HEK293 (cell line): Measurements from ENCODE around the gene TEAD3.
"Not testable (repeated sequence)": the region's sequence is repeated elsewhere in the genome, so short reads cannot be mapped to it uniquely, and the experiment has no call there.

ENCODE experiments used
- CTCF ChIA-PET: fragments of 350-600 bp; formaldehyde crosslinking; extraction: SDS; loops from one replicate; lab custom pipeline; 2021; ENCODE audit warnings: antibody characterized with exemption; lab: Yijun Ruan, JAX
- POLR2A ChIA-PET: fragments of 300-600 bp; formaldehyde crosslinking; extraction: SDS; loops from one replicate; lab custom pipeline; 2020; ENCODE audit warnings: antibody characterized with exemption, inconsistent platforms; lab: Yijun Ruan, JAX
- H3K27ac ChIP-seq: fragments of 200-500 bp; sonication (Bioruptor generic); 2 replicates; pipeline ENCODE4 v1.5.1; 2014; ENCODE audit warnings: low read depth, low read length, control low read depth, inconsistent platforms; ENCODE audit errors: extremely low read depth
- H3K36me3 ChIP-seq, 2 experiments: fragments of 200-500 bp in 1 of 2; sonication (Bioruptor generic) in 1 of 2; 1 replicate in 1 of 2; 2 replicates in 1 of 2; pipeline ENCODE4 v1.5.1; 2014 to 2017; ENCODE audit warnings: inconsistent platforms in 2 of 2, low read length in 2 of 2; ENCODE audit not compliant: control insufficient read depth in 2 of 2, insufficient read depth in 1 of 2
- H3K4me1 ChIP-seq: fragments of 200-500 bp; sonication (Bioruptor generic); 2 replicates; pipeline ENCODE4 v1.5.1; 2014; ENCODE audit warnings: mild to moderate bottlenecking, low read length, inconsistent platforms; ENCODE audit not compliant: control insufficient read depth, insufficient read depth
- H3K4me3 ChIP-seq: 2 replicates; pipeline ENCODE4 v1.5.1; 2011; ENCODE audit warnings: low read depth, mild to moderate bottlenecking, control low read depth, low read length, moderate library complexity
- H3K9me3 ChIP-seq: fragments of 200-500 bp; sonication (Bioruptor generic); 2 replicates; pipeline ENCODE4 v1.5.1; 2014; ENCODE audit warnings: low read depth, low read length, inconsistent platforms; ENCODE audit not compliant: control insufficient read depth, insufficient read depth
- CTCF ChIP-seq: fragments of 450-650 bp; formaldehyde crosslinking; IDR thresholded peaks from 2 replicates; pipeline ENCODE4 v1.5.1; 2016; ENCODE audit warnings: missing biosample characterization, missing genetic modification characterization
- MZF1 ChIP-seq: fragments of 450-650 bp; formaldehyde crosslinking; IDR thresholded peaks from 2 replicates; pipeline ENCODE4 v1.5.1; 2017; ENCODE audit warnings: missing biosample characterization, missing genetic modification characterization, borderline replicate concordance
- ZBTB20 ChIP-seq: fragments of 450-650 bp; formaldehyde crosslinking; IDR thresholded peaks from 2 replicates; pipeline ENCODE4 v1.5.1; 2016; ENCODE audit warnings: missing biosample characterization, missing genetic modification characterization
- ZBTB48 ChIP-seq: fragments of 450-650 bp; formaldehyde crosslinking; IDR thresholded peaks from 2 replicates; pipeline ENCODE4 v1.5.1; 2016; ENCODE audit warnings: missing biosample characterization, missing genetic modification characterization
- ZBTB7A ChIP-seq: fragments of 450-650 bp; formaldehyde crosslinking; IDR thresholded peaks from 2 replicates; pipeline ENCODE4 v1.5.1; 2016; ENCODE audit warnings: low read depth, missing biosample characterization, missing genetic modification characterization
- ZIC2 ChIP-seq: fragments of 450-650 bp; formaldehyde crosslinking; IDR thresholded peaks from 2 replicates; pipeline ENCODE4 v1.5.1; 2016; ENCODE audit warnings: missing biosample characterization, missing genetic modification characterization
- ZNF121 ChIP-seq: fragments of 450-650 bp; formaldehyde crosslinking; IDR thresholded peaks from 2 replicates; pipeline ENCODE4 v1.5.1; 2016; ENCODE audit warnings: missing biosample characterization, missing genetic modification characterization
- ZNF23 ChIP-seq: fragments of 450-650 bp; formaldehyde crosslinking; IDR thresholded peaks from 2 replicates; pipeline ENCODE4 v1.5.1; 2016; ENCODE audit warnings: missing biosample characterization, missing genetic modification characterization, borderline replicate concordance
- ZNF24 ChIP-seq: fragments of 450-650 bp; formaldehyde crosslinking; IDR thresholded peaks from 2 replicates; pipeline ENCODE4 v1.5.1; 2016; ENCODE audit warnings: missing biosample characterization, missing genetic modification characterization
- ZNF280D ChIP-seq: fragments of 450-650 bp; formaldehyde crosslinking; IDR thresholded peaks from 2 replicates; pipeline ENCODE4 v1.5.1; 2016; ENCODE audit warnings: missing biosample characterization, missing genetic modification characterization
- ZNF292 ChIP-seq: fragments of 450-650 bp; formaldehyde crosslinking; IDR thresholded peaks from 2 replicates; pipeline ENCODE4 v1.5.1; 2016; ENCODE audit warnings: low read depth, missing biosample characterization, missing genetic modification characterization, borderline replicate concordance
- ZNF302 ChIP-seq: fragments of 450-650 bp; formaldehyde crosslinking; IDR thresholded peaks from 2 replicates; pipeline ENCODE4 v1.5.1; 2016; ENCODE audit warnings: missing biosample characterization, missing genetic modification characterization, low read depth
- ZNF488 ChIP-seq: fragments of 450-650 bp; formaldehyde crosslinking; IDR thresholded peaks from 2 replicates; pipeline ENCODE4 v1.5.1; 2016; ENCODE audit warnings: missing biosample characterization, missing genetic modification characterization
- ZNF544 ChIP-seq: fragments of 450-650 bp; formaldehyde crosslinking; IDR thresholded peaks from 2 replicates; pipeline ENCODE4 v1.5.0; 2017; ENCODE audit warnings: missing biosample characterization, missing genetic modification characterization
- ZNF555 ChIP-seq: fragments of 450-650 bp; formaldehyde crosslinking; conservative IDR thresholded peaks from 2 replicates; pipeline ENCODE4 v1.5.1; 2017; ENCODE audit warnings: missing biosample characterization, mild to moderate bottlenecking, missing genetic modification characterization, inconsistent platforms
- ZNF558 ChIP-seq: fragments of 450-650 bp; formaldehyde crosslinking; IDR thresholded peaks from 2 replicates; pipeline ENCODE4 v1.5.1; 2016; ENCODE audit warnings: missing biosample characterization, missing genetic modification characterization
- ZNF791 ChIP-seq: fragments of 450-650 bp; formaldehyde crosslinking; IDR thresholded peaks from 2 replicates; pipeline ENCODE4 v1.5.1; 2016; ENCODE audit warnings: missing biosample characterization, missing genetic modification characterization
- TF ChIP-seq, protein P1 (sequence below): fragments of 450-650 bp; formaldehyde crosslinking; IDR thresholded peaks from 2 replicates; pipeline ENCODE4 v1.5.1; 2016; ENCODE audit warnings: missing biosample characterization, missing genetic modification characterization

Gene TEAD3

DNA sequence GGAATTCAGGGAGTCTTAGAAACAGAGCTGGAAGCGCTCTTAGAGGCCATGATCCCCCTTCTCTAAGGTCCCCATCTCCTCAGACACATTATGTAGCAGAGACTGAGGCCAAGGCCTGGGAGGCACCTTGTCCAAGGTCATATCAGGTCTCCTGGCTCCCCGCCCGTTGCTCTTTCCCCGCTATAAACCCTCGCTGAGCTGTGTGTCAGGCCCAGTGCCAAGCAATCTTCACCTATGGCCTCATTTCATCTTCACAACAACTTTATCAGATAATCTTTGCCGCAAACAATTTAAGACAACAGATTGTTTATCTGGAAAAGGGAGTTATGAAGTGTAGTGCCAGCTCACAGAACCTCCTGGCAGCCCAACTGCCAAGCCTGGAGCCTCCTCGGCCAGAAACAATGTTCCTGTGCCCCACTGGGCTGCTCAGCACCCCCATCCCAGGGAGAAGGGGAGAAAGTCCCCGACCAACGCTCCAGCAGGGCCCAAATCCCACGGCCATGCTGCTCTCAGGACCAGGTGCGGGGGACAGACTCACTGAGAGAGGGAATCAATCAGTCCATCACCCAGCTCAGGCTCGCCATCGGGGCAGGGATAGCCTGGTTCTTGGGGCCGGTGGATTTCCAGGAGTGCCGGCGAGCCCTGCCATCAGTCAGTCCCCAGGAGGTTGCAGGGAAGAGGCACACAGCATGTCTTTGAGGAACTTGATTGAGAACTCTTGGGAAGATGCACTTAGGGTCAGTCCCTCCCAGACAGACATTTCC lies 61.6 kb downstream of the TEAD3 start:
- TF ChIP-seq MZF1: 0 out of 2 replicates have a peak, but pooled peaks have one; percentile 14
- TF ChIP-seq ZNF558 (tag by site-specific recombination): no peak
- TF ChIP-seq ZNF488 (tag by site-specific recombination): no peak
- TF ChIP-seq ZIC2 (tag by site-specific recombination): 0 out of 2 replicates have a peak, but pooled peaks have one; percentile 7
- TF ChIP-seq, all 188 proteins: peak for 2
- CTCF ChIA-PET: interaction anchor here (0.7 to 6.6 kb wide), 7 partner anchors 14 to 94 kb away, joined by 3 to 39 read pairs (median 4); partner anchors contain the start of gene PPARD

DNA sequence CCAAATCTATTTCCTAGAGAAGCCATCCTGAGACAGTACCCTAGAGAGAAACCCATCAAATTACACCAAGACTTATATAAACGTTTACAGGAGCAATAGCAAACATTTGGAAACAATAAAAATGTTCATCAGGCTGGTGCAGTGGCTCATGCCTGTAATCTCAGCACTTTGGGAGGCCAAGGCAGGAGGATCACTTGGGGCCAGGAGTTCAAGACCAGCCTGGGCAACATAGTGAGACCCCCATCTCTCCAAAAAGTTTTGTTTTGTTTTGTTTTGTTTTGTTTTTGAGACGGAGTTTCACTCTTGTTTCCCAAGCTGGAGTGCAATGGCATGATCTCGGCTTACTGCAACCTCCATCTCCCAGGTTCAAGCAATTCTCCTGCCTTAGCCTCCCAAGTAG lies 64.2 kb downstream of the TEAD3 start:
- POLR2A ChIA-PET: interaction anchor here (0.9 kb wide), 2 partner anchors 9 to 26 kb away, joined by 3 read pairs; no protein-coding TSS in a partner anchor
- peak; percentile 55; the same call in 1 of the 2 replicates for TF ChIP-seq ZNF121 (tag by site-specific recombination)
- H3K27ac ChIP-seq, H3K4me3 ChIP-seq, H3K4me1 ChIP-seq, H3K36me3 ChIP-seq, H3K9me3 ChIP-seq: not testable (repeated sequence)
- CTCF ChIA-PET: interaction anchor here (1.2 to 6.6 kb wide), 4 partner anchors 10 to 17 kb away, joined by 3 to 39 read pairs (median 5); no protein-coding TSS in a partner anchor

More for the DNA sequence above, 61.6 kb downstream of the TEAD3 start:
- POLR2A ChIA-PET: no interaction called here
- H3K27ac ChIP-seq: no peak overlapping the region
- no peak overlapping the region for H3K4me3 ChIP-seq
- H3K36me3 ChIP-seq: no peaks in the 10 kb centered on the region
- H3K4me1 ChIP-seq: peaks cover 4% of the 10 kb centered on the region; the same call in 1 of the 2 replicates
- no peaks in the 10 kb centered on the region for H3K9me3 ChIP-seq

DNA sequence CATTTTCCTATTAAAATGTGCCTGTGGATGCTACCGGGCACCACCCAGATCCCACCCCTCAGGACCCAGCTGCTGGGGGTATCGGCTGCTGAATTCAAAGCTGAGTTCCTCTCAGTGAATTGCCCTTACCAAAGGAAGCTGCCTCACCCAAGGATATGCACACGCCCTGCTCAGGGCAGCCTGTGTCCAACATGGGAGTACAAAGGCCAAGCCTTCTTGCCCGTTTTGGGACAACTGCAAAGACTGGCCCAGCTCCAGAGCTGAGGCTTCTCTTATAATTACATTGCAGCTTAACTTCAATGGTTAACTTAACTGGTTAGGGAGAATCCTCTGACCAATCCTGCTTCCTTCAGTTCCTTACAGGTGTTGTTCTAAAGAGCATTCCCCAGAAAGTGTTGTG lies 64.6 kb downstream of the TEAD3 start:
- Histone ChIP-seq H3K27ac (no peak overlapping the region), H3K9me3 (no peaks in the 10 kb centered on the region), H3K36me3 (no peaks in the 10 kb centered on the region), H3K4me1 (peaks cover 4% of the 10 kb centered on the region; the same call in 1 of the 2 replicates), H3K4me3 (no peak overlapping the region)
- TF ChIP-seq ZNF23 (tag by site-specific recombination) (no peak), CTCF (no peak), ZBTB20 (tag by site-specific recombination) (no peak), ZBTB48 (no peak), ZNF544 (tag by site-specific recombination) (no peak), ZNF302 (tag by site-specific recombination) (no peak), ZBTB7A (no peak)
- ChIA-PET CTCF (interaction anchor here (1.5 to 6.6 kb wide), 2 partner anchors 13 to 17 kb away, joined by 6 to 39 read pairs; no protein-coding TSS in a partner anchor), POLR2A (interaction anchor here (0.9 kb wide), 1 partner anchor 9 kb away, joined by 3 read pairs; no protein-coding TSS in a partner anchor)

- peaks cover 0 to 19% of the 10 kb centered on the region in 2 experiments; a peak in 1 of 3 replicates for H3K36me3 ChIP-seq
- ChIA-PET CTCF (interaction anchor here (1.1 kb wide), 1 partner anchor 14 kb away, joined by 6 read pairs; no protein-coding TSS in a partner anchor), POLR2A (no interaction called here)
- H3K9me3 ChIP-seq: no peaks in the 10 kb centered on the region
- no peak overlapping the region for H3K27ac ChIP-seq
- no peaks in the 10 kb centered on the region for H3K4me1 ChIP-seq
- no peak overlapping the region for H3K4me3 ChIP-seq
- TF ChIP-seq ZNF292 (tag by site-specific recombination) (no peak), ZNF555 (no peak), ZNF280D (tag by site-specific recombination) (no peak), ZNF791 (no peak), ZNF24 (no peak)
- TF ChIP-seq, protein P1, sequence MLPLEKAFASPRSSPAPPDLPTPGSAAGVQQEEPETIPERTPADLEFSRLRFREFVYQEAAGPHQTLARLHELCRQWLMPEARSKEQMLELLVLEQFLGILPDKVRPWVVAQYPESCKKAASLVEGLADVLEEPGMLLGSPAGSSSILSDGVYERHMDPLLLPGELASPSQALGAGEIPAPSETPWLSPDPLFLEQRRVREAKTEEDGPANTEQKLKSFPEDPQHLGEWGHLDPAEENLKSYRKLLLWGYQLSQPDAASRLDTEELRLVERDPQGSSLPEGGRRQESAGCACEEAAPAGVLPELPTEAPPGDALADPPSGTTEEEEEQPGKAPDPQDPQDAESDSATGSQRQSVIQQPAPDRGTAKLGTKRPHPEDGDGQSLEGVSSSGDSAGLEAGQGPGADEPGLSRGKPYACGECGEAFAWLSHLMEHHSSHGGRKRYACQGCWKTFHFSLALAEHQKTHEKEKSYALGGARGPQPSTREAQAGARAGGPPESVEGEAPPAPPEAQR: no peak
Measured at GRCh38 chr6:35429463-35429862, 67.4 kb downstream of the TEAD3 start.
